HG03521 (cell line): Measurements from ENCODE around the gene MED20.

ENCODE experiments used
- ATAC-seq: cut with Tn5 transposase; IDR thresholded peaks from one replicate; pipeline ENCODE4 v1.9.1; 2021; ENCODE audit warnings: mild to moderate bottlenecking, moderate library complexity; ENCODE audit not compliant: unreplicated experiment

MED20 gene

GRCh38 chr6:41859356-41859755, 61.6 kb downstream of the MED20 start:
- ATAC-seq, result no peak

GRCh38 chr6:41858703-41859102, 62.2 kb downstream of the MED20 start:
- no peak for ATAC-seq
